ENCODE measurements around the gene GRID1.

DNA sequence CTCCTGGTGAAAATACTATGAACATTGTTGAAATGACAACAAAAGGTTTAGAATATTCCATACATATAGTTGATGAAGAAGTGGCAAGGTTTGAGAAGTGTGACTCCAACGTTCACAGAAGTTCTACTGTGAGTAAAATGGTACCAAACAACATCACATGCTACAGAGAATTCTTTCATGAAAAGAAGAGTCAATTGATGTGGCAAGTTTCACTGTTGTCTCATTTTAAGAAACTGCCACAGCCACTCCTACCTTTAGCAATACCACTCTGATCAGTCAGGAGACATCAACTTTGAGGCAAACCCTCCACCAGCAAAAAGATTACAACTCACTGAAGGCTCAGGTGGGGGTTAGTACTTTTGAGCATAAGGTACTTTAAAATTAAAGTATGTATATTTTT, 693.3 kb downstream of the GRID1 start:
- TF ChIP-seq, protein P1, sequence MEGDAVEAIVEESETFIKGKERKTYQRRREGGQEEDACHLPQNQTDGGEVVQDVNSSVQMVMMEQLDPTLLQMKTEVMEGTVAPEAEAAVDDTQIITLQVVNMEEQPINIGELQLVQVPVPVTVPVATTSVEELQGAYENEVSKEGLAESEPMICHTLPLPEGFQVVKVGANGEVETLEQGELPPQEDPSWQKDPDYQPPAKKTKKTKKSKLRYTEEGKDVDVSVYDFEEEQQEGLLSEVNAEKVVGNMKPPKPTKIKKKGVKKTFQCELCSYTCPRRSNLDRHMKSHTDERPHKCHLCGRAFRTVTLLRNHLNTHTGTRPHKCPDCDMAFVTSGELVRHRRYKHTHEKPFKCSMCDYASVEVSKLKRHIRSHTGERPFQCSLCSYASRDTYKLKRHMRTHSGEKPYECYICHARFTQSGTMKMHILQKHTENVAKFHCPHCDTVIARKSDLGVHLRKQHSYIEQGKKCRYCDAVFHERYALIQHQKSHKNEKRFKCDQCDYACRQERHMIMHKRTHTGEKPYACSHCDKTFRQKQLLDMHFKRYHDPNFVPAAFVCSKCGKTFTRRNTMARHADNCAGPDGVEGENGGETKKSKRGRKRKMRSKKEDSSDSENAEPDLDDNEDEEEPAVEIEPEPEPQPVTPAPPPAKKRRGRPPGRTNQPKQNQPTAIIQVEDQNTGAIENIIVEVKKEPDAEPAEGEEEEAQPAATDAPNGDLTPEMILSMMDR (optimal IDR thresholded peaks at IDR 0.05 in 1 of 3, IDR thresholded peaks at IDR 0.05 in 1 of 3, conservative IDR thresholded peaks at IDR 0.05 in 1 of 3; ENCODE audit: extremely low read depth in 1 of 3, insufficient read depth in 2 of 3, low read length in 3 of 3): no peak
- no peak for TF ChIP-seq EZH2 (IDR thresholded peaks at IDR 0.05; ENCODE audit: low read length)
